ENCODE results near the gene IL1RL1. TPM values are rescaled to one million over a fixed set of nuclear protein-coding genes. Genes with fewer than 3 reads are reported as not detected.

The IL1RL1 gene
- polyA plus RNA-seq, 1 of the 3 experiments (the other 2 are of a cell fraction) = not detected

GRCh38 chr2:102294802-102295489 is 16.4 kb upstream of the IL1RL1 start:
- no peaks in the 10 kb centered on the region for H4K20me1 ChIP-seq (ENCODE audit: insufficient read depth)
- H3K27me3 ChIP-seq (ENCODE audit: insufficient read depth) = peaks cover 14% of the 10 kb centered on the region; the same call in 1 of the 2 replicates
- no peak overlapping the region for H2AFZ ChIP-seq (ENCODE audit: low read depth)
- no peak overlapping the region for H3K27ac ChIP-seq (ENCODE audit: low read depth in 2 of 2, low read length in 1 of 2)
- H3K9me2 ChIP-seq = no peaks in the 10 kb centered on the region
- TF ChIP-seq RXRA (IDR thresholded peaks at IDR 0.05; ENCODE audit: borderline replicate concordance, low read depth) (no peak), FOXJ3 (CRISPR knock-in tag; IDR thresholded peaks at IDR 0.05) (no peak), TCF12 (IDR thresholded peaks at IDR 0.05) (no peak), EZH2phosphoT487 (IDR thresholded peaks at IDR 0.05; ENCODE audit: borderline replicate concordance, low read depth) (no peak)
- ChIA-PET CTCF (interaction anchor here (0.8 kb wide), 1 partner anchor 179 kb away, joined by 3 read pairs; no protein-coding TSS in a partner anchor), POLR2A (no interaction called here)
- no peaks in the 10 kb centered on the region for H3K79me2 ChIP-seq (ENCODE audit: insufficient read depth)
- H3K9ac ChIP-seq = no peak overlapping the region
- H3K9me3 ChIP-seq = no peaks in the 10 kb centered on the region
- no peaks in the 10 kb centered on the region for H3K4me1 ChIP-seq (ENCODE audit: control insufficient read depth in 1 of 2, insufficient read depth in 2 of 2, low read depth in 1 of 2, low read length in 1 of 2)
- no peak overlapping the region for H3K4me3 ChIP-seq (ENCODE audit: low read depth in 2 of 2, low read length in 1 of 2)
- no peaks in the 10 kb centered on the region for H3K36me3 ChIP-seq (replicated peaks in 1 of 2; ENCODE audit: control insufficient read depth in 1 of 2, insufficient read depth in 2 of 2, low read length in 1 of 2)
- WGBS (ENCODE audit: low lambda C conversion rate) = 0% methylated on average over 3 of the region's 3 CpGs
- no peak overlapping the region for H3K4me2 ChIP-seq
- no peak for DNase-seq
- H3F3A ChIP-seq (replicated peaks; ENCODE audit: insufficient read depth) = no peaks in the 10 kb centered on the region

GRCh38 chr2:102295566-102295965 is 15.8 kb upstream of the IL1RL1 start:
- WGBS (ENCODE audit: low lambda C conversion rate) = 8% methylated on average over 1 of the region's 1 CpG
- H3K9ac ChIP-seq = no peak overlapping the region
- no peak for DNase-seq
- H3F3A ChIP-seq (replicated peaks; ENCODE audit: insufficient read depth) = no peaks in the 10 kb centered on the region
- no peaks in the 10 kb centered on the region for H3K9me3 ChIP-seq
- no peaks in the 10 kb centered on the region for H3K79me2 ChIP-seq (ENCODE audit: insufficient read depth)
- H3K4me3 ChIP-seq (ENCODE audit: low read depth in 2 of 2, low read length in 1 of 2) = no peak overlapping the region
- no peaks in the 10 kb centered on the region for H3K4me1 ChIP-seq (ENCODE audit: control insufficient read depth in 1 of 2, insufficient read depth in 2 of 2, low read depth in 1 of 2, low read length in 1 of 2)
- no peaks in the 10 kb centered on the region for H4K20me1 ChIP-seq (ENCODE audit: insufficient read depth)
- no peak overlapping the region for H2AFZ ChIP-seq (ENCODE audit: low read depth)
- peaks cover 14% of the 10 kb centered on the region; the same call in 1 of the 2 replicates for H3K27me3 ChIP-seq (ENCODE audit: insufficient read depth)
- H3K27ac ChIP-seq (ENCODE audit: low read depth in 2 of 2, low read length in 1 of 2) = no peak overlapping the region
- ChIA-PET CTCF (interaction anchor here (0.8 kb wide), 1 partner anchor 178 kb away, joined by 3 read pairs; no protein-coding TSS in a partner anchor), POLR2A (no interaction called here)
- H3K36me3 ChIP-seq (replicated peaks in 1 of 2; ENCODE audit: control insufficient read depth in 1 of 2, insufficient read depth in 2 of 2, low read length in 1 of 2) = no peaks in the 10 kb centered on the region
- H3K4me2 ChIP-seq = no peak overlapping the region
- no peaks in the 10 kb centered on the region for H3K9me2 ChIP-seq
- TF ChIP-seq MAX (IDR thresholded peaks at IDR 0.05; ENCODE audit: low read depth) = no peak
- no peak for TF ChIP-seq REST (IDR thresholded peaks at IDR 0.05; ENCODE audit: low read depth, low read length)
- no peak for TF ChIP-seq CHD2 (IDR thresholded peaks at IDR 0.05; ENCODE audit: low read length, partially characterized antibody)
- TF ChIP-seq RAD21 (IDR thresholded peaks at IDR 0.05; ENCODE audit: low read length) = no peak

All from SK-N-SH (cell line).